Testis (tissue), 3 donors: ENCODE measurements around the gene GFI1. TPM values are rescaled to one million over a fixed set of nuclear protein-coding genes. Genes with fewer than 3 reads are reported as not detected.

ENCODE experiments used
- DNase-seq: peaks from one replicate; pipeline ENCODE4 v3.0.0-alpha.2; 2019
- H3K27ac ChIP-seq, 2 donors: fragments of 200-600 bp; sonication (generic); one replicate each; pipeline ENCODE4 v1.5.1; 2019
- H3K27me3 ChIP-seq: fragments of 200-600 bp; sonication (generic); one replicate; pipeline ENCODE4 v1.5.1; 2019
- H3K36me3 ChIP-seq: fragments of 200-600 bp; sonication (generic); one replicate; pipeline ENCODE4 v1.5.1; 2017; ENCODE audit warnings: low read depth; ENCODE audit errors: missing control alignments
- H3K4me1 ChIP-seq: fragments of 200-600 bp; sonication (generic); one replicate; pipeline ENCODE4 v1.5.1; 2019
- H3K4me3 ChIP-seq, 2 donors: fragments of 200-600 bp; sonication (generic); one replicate each; pipeline ENCODE4 v1.5.1; 2017 to 2019
- H3K9me3 ChIP-seq: fragments of 200-600 bp; sonication (generic); one replicate; pipeline ENCODE4 v1.5.1; 2017
- POLR2A ChIP-seq: fragments of 450-650 bp; IDR thresholded peaks from one replicate; pipeline ENCODE4 v1.6.1; 2017; ENCODE audit warnings: antibody characterized with exemption, mild to moderate bottlenecking, moderate library complexity
- WGBS, 2 donors: methylation state at CpG; one replicate each; pipeline ENCODE4 v1.1.5; 2018; 5-methylcytosine and 5-hydroxymethylcytosine counted together
- intact Hi-C: fragments of 100-400 bp; cut with DNase I; formaldehyde crosslinking; loops from one replicate; pipeline ENCODE4 v1.15.1; 2023; ENCODE audit warnings: low total_unique reads
- polyA plus RNA-seq: library from polyadenylated mRNA; stranded (reverse); fragments of 350-450 nt; fragmentation: Illumina TruSeq; extraction: RNeasy Lipid Tissue Mini Kit (QIAGEN cat#74804); gene quantifications from one replicate; pipeline ENCODE4 v1.2.3, GENCODE V29; 2014; ENCODE audit warnings: low read depth, low replicate concordance; ENCODE audit not compliant: insufficient read depth
- total RNA-seq, 2 donors: library from RNA; depleted of rRNA; stranded (reverse); fragments of >200 nt; gene quantifications; one replicate each; pipeline ENCODE4 v1.2.3, GENCODE V29; 2016
- TF ChIP-seq, protein P1 (sequence below), 3 experiments: fragments of 450-650 bp in 2 of 3; fragments of 200-600 bp in 1 of 3; sonication (generic) in 1 of 3; IDR thresholded peaks; one replicate each; pipeline ENCODE4 v1.5.1; 2016 to 2019; ENCODE audit warnings: antibody characterized with exemption in 3 of 3, mild to moderate bottlenecking in 2 of 3, moderate library complexity in 1 of 3

The GFI1 gene
- total and polyA plus RNA-seq, 3 donors from 2014 or later: 1.3 to 4.0 (median 3.1) TPM

DNA sequence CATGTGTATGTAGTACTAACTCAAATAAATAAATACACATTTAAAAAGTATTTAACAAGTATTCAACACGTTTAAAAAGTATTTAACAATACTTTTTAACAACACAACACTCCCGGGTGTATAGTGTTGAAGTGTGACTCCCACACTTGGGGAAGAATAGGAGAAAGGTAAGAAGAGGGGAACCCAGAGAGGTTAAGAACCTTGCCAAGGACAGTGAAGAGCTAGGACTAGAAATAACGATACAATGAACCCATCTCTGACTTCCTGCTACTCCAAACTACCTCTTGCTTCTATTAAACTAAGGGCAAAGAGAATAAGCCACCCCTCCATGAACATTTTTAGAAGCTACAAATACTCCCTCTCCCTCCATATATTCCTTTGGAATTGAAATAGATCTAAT, 1.7 kb upstream of the GFI1 start:
- WGBS, 2 donors: 54 to 58% methylated on average over 3 of the region's 3 CpGs
- intact Hi-C loops: no loop called here

DNA sequence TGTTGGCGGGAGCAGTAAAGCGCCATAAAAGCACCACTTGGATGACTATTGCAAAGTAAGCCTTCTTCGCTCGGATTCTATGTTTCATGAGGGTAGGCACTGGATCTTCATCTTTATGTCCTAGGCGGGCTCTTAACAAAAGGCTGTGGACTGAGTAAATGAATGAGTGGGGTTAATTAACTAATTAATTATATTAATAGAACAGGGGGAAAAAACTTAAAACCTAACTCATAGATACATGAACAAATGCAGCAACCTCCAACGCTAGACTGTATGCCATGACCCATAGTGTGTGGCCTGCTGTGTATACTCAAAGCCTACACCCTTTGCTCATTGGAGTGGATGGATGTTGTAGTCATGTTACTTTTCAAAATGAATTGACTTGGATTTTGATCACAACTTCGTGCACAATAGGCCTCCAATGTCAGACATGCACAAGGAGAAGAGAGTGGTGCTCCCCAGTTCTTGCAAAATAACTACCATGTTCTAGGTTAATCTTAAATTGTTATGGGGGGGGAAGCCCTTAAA, 417 bp upstream of the GFI1 start:
- intact Hi-C loops: no loop called here
- Histone ChIP-seq H3K27me3 (no peaks in the 10 kb centered on the region), H3K4me1 (peaks cover 32% of the 10 kb centered on the region), H3K27ac (no peak overlapping the region), H3K9me3 (no peaks in the 10 kb centered on the region), H3K4me3 (peak overlapping the region; percentile 43 to 54), H3K36me3 (no peaks in the 10 kb centered on the region)
- WGBS, 2 donors: 47 to 56% methylated on average over 7 of the region's 7 CpGs
- DNase-seq: no peak
- TF ChIP-seq POLR2A: no peak
- TF ChIP-seq, protein P1, sequence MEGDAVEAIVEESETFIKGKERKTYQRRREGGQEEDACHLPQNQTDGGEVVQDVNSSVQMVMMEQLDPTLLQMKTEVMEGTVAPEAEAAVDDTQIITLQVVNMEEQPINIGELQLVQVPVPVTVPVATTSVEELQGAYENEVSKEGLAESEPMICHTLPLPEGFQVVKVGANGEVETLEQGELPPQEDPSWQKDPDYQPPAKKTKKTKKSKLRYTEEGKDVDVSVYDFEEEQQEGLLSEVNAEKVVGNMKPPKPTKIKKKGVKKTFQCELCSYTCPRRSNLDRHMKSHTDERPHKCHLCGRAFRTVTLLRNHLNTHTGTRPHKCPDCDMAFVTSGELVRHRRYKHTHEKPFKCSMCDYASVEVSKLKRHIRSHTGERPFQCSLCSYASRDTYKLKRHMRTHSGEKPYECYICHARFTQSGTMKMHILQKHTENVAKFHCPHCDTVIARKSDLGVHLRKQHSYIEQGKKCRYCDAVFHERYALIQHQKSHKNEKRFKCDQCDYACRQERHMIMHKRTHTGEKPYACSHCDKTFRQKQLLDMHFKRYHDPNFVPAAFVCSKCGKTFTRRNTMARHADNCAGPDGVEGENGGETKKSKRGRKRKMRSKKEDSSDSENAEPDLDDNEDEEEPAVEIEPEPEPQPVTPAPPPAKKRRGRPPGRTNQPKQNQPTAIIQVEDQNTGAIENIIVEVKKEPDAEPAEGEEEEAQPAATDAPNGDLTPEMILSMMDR (IDR thresholded peaks at IDR 0.05): no peak

More for the DNA sequence above, 1.7 kb upstream of the GFI1 start:
- no peak overlapping the region for H3K4me3 ChIP-seq
- H3K36me3 ChIP-seq: no peaks in the 10 kb centered on the region
- H3K9me3 ChIP-seq: no peaks in the 10 kb centered on the region
- no peaks in the 10 kb centered on the region for H3K27me3 ChIP-seq
- no peak for DNase-seq
- TF ChIP-seq, protein P1 (IDR thresholded peaks at IDR 0.05): no peak
- TF ChIP-seq POLR2A: no peak
- H3K27ac ChIP-seq: no peak overlapping the region
- H3K4me1 ChIP-seq: peaks cover 20% of the 10 kb centered on the region

DNA sequence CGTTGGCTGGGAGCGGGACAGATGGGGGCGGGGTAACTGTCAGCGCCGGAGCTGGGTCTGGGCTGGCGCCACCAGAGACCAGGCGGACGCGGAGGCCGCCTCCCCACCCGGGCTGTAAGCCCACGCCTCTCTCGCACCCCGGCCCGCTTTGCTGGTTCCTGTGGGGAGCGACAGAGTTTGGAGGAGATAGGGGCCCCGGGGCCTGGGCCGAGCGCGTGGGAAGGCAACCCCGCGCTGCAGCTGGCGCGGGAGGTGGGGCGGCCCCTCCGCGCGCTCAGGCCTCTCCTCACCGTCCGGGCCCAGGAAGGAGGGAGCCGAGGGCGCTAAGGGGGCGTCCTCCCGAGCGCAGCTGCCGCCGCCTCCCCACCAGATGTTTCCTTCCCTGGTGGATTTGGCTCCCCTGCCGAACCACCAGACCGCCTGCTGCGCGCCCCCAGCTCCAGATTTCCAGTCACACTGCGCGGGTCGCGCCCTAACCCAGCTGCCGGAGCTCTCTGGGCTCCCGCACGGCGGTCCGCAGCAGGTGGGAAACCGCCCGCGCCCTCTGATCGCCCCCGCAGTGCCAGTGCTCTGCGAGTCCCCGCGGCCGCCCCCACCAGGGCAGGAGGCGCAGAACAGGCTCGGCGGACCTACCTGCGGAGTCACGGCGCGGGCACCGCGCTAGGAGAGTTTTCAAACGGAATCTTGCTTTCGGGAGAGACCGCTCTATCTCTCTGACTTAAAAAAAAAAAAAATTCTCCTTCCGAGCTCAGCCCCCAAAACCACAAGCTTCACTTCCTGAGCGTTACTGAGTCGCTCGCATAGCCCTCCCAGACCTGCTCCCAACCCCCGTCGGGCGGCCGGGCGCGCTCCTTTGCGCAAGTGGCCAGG, 1.1 kb downstream of the GFI1 start:
- H3K27me3 ChIP-seq: no peaks in the 10 kb centered on the region
- DNase-seq: peak; percentile 56
- H3K4me3 ChIP-seq: peak overlapping the region; percentile 43 to 54
- peaks cover 38% of the 10 kb centered on the region for H3K4me1 ChIP-seq
- H3K27ac ChIP-seq: no peak overlapping the region
- no peaks in the 10 kb centered on the region for H3K9me3 ChIP-seq
- intact Hi-C loops: no loop called here
- H3K36me3 ChIP-seq: no peaks in the 10 kb centered on the region
- 1 to 7% methylated on average over 27 to 78 of the region's 82 CpGs for WGBS, 2 donors
- TF ChIP-seq, protein P1 (IDR thresholded peaks at IDR 0.05): no peak
- TF ChIP-seq POLR2A: no peak

DNA sequence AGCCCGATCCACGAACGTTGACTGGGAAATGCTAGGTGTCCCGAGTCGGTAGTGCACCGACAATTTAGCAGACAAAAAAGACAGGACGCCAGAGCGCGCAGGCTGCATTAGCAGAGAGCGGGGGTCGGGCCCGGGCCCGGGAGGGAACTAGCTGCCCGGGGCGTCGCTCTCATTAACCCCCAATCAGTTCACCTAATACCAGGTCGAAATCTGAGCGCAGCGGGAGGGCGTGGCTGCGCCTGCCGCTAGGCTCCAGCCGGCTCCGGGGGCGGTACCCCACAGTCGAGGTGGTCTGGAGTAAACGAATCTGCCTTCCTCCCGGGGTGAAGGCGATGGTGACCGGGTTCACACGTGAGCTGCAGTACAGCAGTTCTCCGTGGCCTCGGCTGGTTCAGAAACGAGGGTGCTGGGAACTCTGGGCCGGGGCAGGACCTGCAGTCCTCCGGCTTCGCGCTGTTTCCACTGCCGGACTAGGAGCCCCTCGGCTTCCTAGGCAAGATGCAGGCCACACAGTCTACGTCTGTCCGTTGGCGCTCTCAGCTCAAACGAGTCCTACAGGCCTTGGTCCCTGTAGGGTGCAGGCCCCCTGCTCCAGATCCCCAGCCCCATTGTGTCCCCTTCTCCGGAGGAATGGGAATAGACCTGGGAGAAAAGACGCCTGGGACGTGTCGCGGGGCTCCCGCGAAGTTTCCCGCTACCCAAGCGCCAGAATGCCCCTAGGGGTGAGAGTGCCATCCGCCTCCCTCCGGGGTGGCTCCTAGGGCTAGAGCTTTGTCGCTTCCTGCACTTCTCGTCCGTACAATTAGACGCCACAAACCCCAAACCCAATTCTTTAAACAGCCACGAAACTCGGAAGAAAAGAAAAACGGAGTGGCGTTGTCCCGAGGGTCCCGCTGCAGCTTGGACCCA, 2.0 kb downstream of the GFI1 start:
- no peak overlapping the region for H3K27ac ChIP-seq

More for the DNA sequence above, 2.0 kb downstream of the GFI1 start:
- 3 to 5% methylated on average over 19 to 60 of the region's 65 CpGs for WGBS, 2 donors
- intact Hi-C loops: no loop called here
- peaks cover 38% of the 10 kb centered on the region for H3K4me1 ChIP-seq
- peak; percentile 20 for DNase-seq
- peak overlapping the region; percentile 43 to 54 for H3K4me3 ChIP-seq
- H3K36me3 ChIP-seq: no peaks in the 10 kb centered on the region
- no peaks in the 10 kb centered on the region for H3K9me3 ChIP-seq
- H3K27me3 ChIP-seq: no peaks in the 10 kb centered on the region
- no peak for TF ChIP-seq POLR2A
- TF ChIP-seq, protein P1 (IDR thresholded peaks at IDR 0.05): no peak
